K562 (cell line): ENCODE results near the gene KCNK7. TPM values are rescaled to one million over a fixed set of nuclear protein-coding genes. Genes with fewer than 3 reads are reported as not detected.

Source experiments
- DDX20 ChIP-seq: fragments of 450-650 bp; IDR thresholded peaks from 2 replicates; pipeline ENCODE4 v1.6.1; 2016; ENCODE audit warnings: missing genetic modification characterization, low read depth, mild to moderate bottlenecking, missing compliant biosample characterization, moderate library complexity
- HLTF ChIP-seq: fragments of 450-650 bp; IDR thresholded peaks from 2 replicates; pipeline ENCODE4 v1.6.1; 2016
- JUNB ChIP-seq: fragments of 450-650 bp; formaldehyde crosslinking; conservative IDR thresholded peaks from 2 replicates; pipeline ENCODE4 v1.4.0; 2020; ENCODE audit warnings: mild to moderate bottlenecking
- MBD2 ChIP-seq: sonication (generic); IDR thresholded peaks from 2 replicates; pipeline ENCODE4 v1.6.1; 2016; ENCODE audit warnings: low read depth, borderline replicate concordance
- NR4A1 ChIP-seq, 2 experiments: fragments of 250-450 bp in 1 of 2; fragments of 450-650 bp in 1 of 2; sonication (Bioruptor Pico) in 1 of 2; IDR thresholded peaks; 2 replicates each; pipeline versions ENCODE4 v1.4.0 to v1.6.1; 2016 to 2020; ENCODE audit warnings: mild to moderate bottlenecking in 2 of 2, missing compliant biosample characterization in 1 of 2, missing genetic modification characterization in 1 of 2, moderate library complexity in 1 of 2
- POLR2G ChIP-seq: fragments of 200-400 bp; formaldehyde crosslinking; IDR thresholded peaks from 2 replicates; pipeline ENCODE4 v1.6.1; 2017; ENCODE audit warnings: low read depth, mild to moderate bottlenecking, antibody characterized with exemption, low read length, moderate library complexity
- SIRT6 ChIP-seq: IDR thresholded peaks from one replicate; pipeline ENCODE4 v1.6.1; 2012; ENCODE audit warnings: low read depth, mild to moderate bottlenecking, control low read depth, inconsistent platforms, low read length, moderate library complexity
- SP2 ChIP-seq: IDR thresholded peaks from 2 replicates; pipeline ENCODE4 v1.6.1; 2011; ENCODE audit warnings: mild to moderate bottlenecking, low read depth, low read length, moderate library complexity; ENCODE audit not compliant: poor library complexity, severe bottlenecking; ENCODE audit errors: extremely low read depth
- YY1 ChIP-seq, 3 experiments: IDR thresholded peaks; 2 replicates each; pipeline ENCODE4 v1.6.1; 2011; ENCODE audit warnings: low read length in 2 of 3, mild to moderate bottlenecking in 2 of 3, moderate library complexity in 2 of 3, borderline replicate concordance in 1 of 3, control low read depth in 1 of 3, low read depth in 1 of 3; ENCODE audit not compliant: insufficient read depth in 3 of 3, insufficient replicate concordance in 2 of 3, control insufficient read depth in 1 of 3, insufficient read length in 1 of 3; ENCODE audit errors: extremely low read depth in 1 of 3
- ZC3H11A ChIP-seq: IDR thresholded peaks from 2 replicates; pipeline ENCODE4 v1.6.1; 2012; ENCODE audit warnings: low read depth, low read length, improper control_type of control experiment
- ZNF408 ChIP-seq: fragments of 250-450 bp; sonication (Bioruptor Pico); IDR thresholded peaks from 2 replicates; pipeline ENCODE4 v1.4.0; 2020; ENCODE audit warnings: low read depth, mild to moderate bottlenecking, moderate library complexity
- ZNF507 ChIP-seq: conservative IDR thresholded peaks from 2 replicates; pipeline ENCODE4 v1.6.1; 2017; ENCODE audit warnings: missing genetic modification characterization, missing compliant biosample characterization
- ZNF561 ChIP-seq: fragments of 450-650 bp; formaldehyde crosslinking; conservative IDR thresholded peaks from 2 replicates; pipeline ENCODE4 v1.4.0; 2020; ENCODE audit warnings: mild to moderate bottlenecking, moderate library complexity
- ZNF830 ChIP-seq: fragments of 250-450 bp; sonication (Bioruptor Pico); IDR thresholded peaks from 2 replicates; pipeline ENCODE4 v1.5.0; 2021; ENCODE audit warnings: mild to moderate bottlenecking
- polyA plus RNA-seq, 8 experiments: library from polyadenylated mRNA; depleted of rRNA in 4 of 8; stranded (reverse) in 5 of 8; unstranded in 3 of 8; fragments of >200 nt; fragmentation: Nextera tagmentation in 2 of 8; fragmentation: Illumina TruSeq in 1 of 8; extraction: Ambion mirVana in 2 of 8; extraction: Trizol in 1 of 8; gene quantifications; 2 replicates each; pipeline versions ENCODE4 v1.2.1 to v1.2.3, GENCODE V29; 2011 to 2014; ENCODE audit warnings: inconsistent platforms in 1 of 8, missing spikeins in 1 of 8
- total RNA-seq, 7 experiments: library from RNA; depleted of rRNA in 6 of 7; stranded (reverse); fragments of >200 nt in 6 of 7; fragmentation: Illumina TruSeq in 2 of 7; extraction: Trizol in 2 of 7; gene quantifications; 2 replicates each; pipeline versions ENCODE4 v1.2.1 to v1.2.3, GENCODE V29; 2011 to 2021; ENCODE audit warnings: low replicate concordance in 1 of 7
- TF ChIP-seq, protein P1 (sequence below): sonication (generic); formaldehyde crosslinking; IDR thresholded peaks from 2 replicates; pipeline ENCODE4 v1.8.0; 2023; ENCODE audit warnings: mild to moderate bottlenecking, missing genetic modification reagents
- TF ChIP-seq, protein P2 (sequence below): fragments of 450-650 bp; IDR thresholded peaks from 2 replicates; pipeline ENCODE4 v1.6.1; 2016; ENCODE audit warnings: missing biosample characterization, missing genetic modification characterization
- TF ChIP-seq, protein P3 (sequence below): sonication (generic); formaldehyde crosslinking; IDR thresholded peaks from 2 replicates; pipeline ENCODE4 v1.8.0; 2022; ENCODE audit warnings: mild to moderate bottlenecking, missing genetic modification reagents
- TF ChIP-seq, protein P4 (sequence below): fragments of 250-450 bp; sonication (Bioruptor Pico); IDR thresholded peaks from 2 replicates; pipeline ENCODE4 v1.4.0; 2020; ENCODE audit warnings: borderline replicate concordance

The KCNK7 gene
- total and polyA plus RNA-seq, 9 of the 15 experiments (the other 6 are each of a cell fraction or from before 2014, with no cell fraction given): 0.07 to 0.40 TPM; not detected in 7

DNA sequence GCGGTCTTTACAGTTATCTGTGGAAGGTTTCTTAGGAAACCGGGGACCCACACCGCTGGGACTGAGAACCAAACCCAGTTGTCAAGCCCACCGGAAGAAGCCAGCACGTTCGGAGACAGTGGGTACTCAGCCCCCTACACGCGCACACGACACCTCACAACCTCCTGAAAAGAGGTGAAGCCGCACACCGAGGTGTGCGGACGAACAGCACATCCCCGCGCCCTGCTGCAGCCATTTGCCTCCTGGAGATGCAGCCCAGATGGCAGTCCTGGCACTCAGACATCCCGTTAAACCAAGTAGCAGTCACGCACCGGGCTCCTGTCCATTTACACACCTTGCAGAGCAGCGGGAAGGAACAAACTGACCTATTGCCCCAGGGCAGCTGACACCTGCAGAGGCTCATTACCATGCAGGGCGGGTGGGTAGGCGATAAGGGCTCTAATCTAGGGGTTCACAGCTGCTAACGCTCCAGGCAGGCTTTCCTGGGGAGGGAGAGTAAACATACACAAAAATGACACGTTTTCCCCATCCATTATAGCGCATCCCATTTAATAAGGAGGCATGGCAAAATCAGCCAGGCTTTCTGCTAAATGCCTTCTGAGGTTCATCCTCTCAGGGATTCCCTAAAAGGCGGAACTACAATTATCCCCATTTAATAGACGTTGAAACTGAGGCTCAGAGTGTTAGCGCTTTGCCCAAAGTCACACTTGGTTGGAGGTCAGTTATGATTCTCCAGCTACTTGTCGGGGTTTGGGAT, 20.6 kb downstream of the KCNK7 start (continued):
- TF ChIP-seq, protein P1, sequence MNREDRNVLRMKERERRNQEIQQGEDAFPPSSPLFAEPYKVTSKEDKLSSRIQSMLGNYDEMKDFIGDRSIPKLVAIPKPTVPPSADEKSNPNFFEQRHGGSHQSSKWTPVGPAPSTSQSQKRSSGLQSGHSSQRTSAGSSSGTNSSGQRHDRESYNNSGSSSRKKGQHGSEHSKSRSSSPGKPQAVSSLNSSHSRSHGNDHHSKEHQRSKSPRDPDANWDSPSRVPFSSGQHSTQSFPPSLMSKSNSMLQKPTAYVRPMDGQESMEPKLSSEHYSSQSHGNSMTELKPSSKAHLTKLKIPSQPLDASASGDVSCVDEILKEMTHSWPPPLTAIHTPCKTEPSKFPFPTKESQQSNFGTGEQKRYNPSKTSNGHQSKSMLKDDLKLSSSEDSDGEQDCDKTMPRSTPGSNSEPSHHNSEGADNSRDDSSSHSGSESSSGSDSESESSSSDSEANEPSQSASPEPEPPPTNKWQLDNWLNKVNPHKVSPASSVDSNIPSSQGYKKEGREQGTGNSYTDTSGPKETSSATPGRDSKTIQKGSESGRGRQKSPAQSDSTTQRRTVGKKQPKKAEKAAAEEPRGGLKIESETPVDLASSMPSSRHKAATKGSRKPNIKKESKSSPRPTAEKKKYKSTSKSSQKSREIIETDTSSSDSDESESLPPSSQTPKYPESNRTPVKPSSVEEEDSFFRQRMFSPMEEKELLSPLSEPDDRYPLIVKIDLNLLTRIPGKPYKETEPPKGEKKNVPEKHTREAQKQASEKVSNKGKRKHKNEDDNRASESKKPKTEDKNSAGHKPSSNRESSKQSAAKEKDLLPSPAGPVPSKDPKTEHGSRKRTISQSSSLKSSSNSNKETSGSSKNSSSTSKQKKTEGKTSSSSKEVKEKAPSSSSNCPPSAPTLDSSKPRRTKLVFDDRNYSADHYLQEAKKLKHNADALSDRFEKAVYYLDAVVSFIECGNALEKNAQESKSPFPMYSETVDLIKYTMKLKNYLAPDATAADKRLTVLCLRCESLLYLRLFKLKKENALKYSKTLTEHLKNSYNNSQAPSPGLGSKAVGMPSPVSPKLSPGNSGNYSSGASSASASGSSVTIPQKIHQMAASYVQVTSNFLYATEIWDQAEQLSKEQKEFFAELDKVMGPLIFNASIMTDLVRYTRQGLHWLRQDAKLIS: no peak; the same call in 1 of the 2 replicates
- TF ChIP-seq ZC3H11A: no peak
- TF ChIP-seq, protein P2, sequence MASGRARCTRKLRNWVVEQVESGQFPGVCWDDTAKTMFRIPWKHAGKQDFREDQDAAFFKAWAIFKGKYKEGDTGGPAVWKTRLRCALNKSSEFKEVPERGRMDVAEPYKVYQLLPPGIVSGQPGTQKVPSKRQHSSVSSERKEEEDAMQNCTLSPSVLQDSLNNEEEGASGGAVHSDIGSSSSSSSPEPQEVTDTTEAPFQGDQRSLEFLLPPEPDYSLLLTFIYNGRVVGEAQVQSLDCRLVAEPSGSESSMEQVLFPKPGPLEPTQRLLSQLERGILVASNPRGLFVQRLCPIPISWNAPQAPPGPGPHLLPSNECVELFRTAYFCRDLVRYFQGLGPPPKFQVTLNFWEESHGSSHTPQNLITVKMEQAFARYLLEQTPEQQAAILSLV (tag): no peak
- no peak for TF ChIP-seq HLTF
- TF ChIP-seq ZNF507 (tag): no peak
- peak; percentile 63; the same call in 1 of the 2 replicates for TF ChIP-seq MBD2
- TF ChIP-seq SIRT6: no peak
- no peak for TF ChIP-seq SP2
- no peak for TF ChIP-seq ZNF561 (CRISPR knock-in tag)
- TF ChIP-seq JUNB (CRISPR knock-in tag): no peak
- TF ChIP-seq YY1 (IDR thresholded peaks at IDR 0.05; ENCODE audit: borderline replicate concordance in 1 of 3, control insufficient read depth in 1 of 3, extremely low read depth in 1 of 3, insufficient read depth in 3 of 3, insufficient read length in 1 of 3, insufficient replicate concordance in 2 of 3, low read depth in 1 of 3, low read length in 2 of 3): peak in 1 of 3 experiments; percentile 30
- no peak for TF ChIP-seq DDX20 (tag)
- TF ChIP-seq ZNF830 (CRISPR knock-in tag): no peak
- no peak for TF ChIP-seq ZNF408 (CRISPR knock-in tag)
- no peak for TF ChIP-seq NR4A1 (CRISPR knock-in tag; IDR thresholded peaks at IDR 0.05)
- peak; percentile 63; the same call in 1 of the 2 replicates for TF ChIP-seq NR4A1 (tag; IDR thresholded peaks at IDR 0.05)
- TF ChIP-seq POLR2G: no peak
- TF ChIP-seq, protein P3, sequence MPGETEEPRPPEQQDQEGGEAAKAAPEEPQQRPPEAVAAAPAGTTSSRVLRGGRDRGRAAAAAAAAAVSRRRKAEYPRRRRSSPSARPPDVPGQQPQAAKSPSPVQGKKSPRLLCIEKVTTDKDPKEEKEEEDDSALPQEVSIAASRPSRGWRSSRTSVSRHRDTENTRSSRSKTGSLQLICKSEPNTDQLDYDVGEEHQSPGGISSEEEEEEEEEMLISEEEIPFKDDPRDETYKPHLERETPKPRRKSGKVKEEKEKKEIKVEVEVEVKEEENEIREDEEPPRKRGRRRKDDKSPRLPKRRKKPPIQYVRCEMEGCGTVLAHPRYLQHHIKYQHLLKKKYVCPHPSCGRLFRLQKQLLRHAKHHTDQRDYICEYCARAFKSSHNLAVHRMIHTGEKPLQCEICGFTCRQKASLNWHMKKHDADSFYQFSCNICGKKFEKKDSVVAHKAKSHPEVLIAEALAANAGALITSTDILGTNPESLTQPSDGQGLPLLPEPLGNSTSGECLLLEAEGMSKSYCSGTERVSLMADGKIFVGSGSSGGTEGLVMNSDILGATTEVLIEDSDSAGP (CRISPR knock-in tag): no peak
- TF ChIP-seq, protein P4, sequence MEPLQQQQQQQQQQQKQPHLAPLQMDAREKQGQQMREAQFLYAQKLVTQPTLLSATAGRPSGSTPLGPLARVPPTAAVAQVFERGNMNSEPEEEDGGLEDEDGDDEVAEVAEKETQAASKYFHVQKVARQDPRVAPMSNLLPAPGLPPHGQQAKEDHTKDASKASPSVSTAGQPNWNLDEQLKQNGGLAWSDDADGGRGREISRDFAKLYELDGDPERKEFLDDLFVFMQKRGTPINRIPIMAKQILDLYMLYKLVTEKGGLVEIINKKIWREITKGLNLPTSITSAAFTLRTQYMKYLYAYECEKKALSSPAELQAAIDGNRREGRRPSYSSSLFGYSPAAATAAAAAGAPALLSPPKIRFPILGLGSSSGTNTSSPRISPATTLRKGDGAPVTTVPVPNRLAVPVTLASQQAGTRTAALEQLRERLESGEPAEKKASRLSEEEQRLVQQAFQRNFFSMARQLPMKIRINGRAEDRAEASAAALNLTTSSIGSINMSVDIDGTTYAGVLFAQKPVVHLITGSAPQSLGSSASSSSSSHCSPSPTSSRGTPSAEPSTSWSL: no peak
